ENCODE results near the gene YTHDF1. TPM values are rescaled to one million over a fixed set of nuclear protein-coding genes. Genes with fewer than 3 reads are reported as not detected.

The YTHDF1 gene
- total RNA-seq, 1 donor from 2014 or later: 32.6 TPM

DNA sequence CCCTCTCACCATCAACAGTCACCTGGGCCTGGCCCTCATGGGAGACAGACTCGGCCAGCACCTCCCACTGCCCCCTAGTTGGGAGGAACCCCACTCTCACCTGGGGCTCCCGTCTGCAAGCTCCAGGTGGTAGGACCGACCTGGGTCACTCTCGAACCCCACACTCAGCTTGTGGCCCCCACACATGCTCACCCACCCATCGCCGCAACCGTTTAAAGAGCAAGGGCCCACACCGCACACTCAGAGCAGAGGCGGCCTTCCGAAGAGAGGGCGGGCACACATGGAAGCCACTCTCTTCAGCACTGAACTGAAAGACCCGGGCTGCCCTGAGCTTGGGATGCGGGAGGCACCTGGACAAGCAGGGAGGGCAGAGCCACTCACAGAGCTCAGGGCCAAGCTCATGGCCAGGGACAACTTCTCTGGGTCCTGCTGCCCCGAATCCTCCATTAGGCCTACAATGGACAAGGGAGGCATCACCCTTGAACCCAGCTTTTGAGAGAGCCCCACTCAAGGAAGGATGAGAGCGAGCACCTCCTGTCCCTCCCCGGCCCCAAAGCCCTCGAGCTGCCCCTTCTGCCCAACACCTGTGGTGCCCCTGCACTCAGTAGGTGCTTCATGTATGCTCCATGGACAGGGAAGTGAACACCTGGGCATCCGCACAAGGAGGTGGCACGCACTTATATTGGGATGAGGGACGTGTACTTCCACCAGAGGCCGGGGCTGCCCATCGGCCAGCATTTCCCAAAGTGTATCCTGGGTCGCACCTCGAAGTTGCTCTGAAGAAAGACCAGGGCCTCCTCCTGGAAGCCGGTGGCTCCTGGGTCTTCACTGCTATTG is 50.4 kb downstream of the YTHDF1 start:
- DNase-seq: no peak
- no peaks in the 10 kb centered on the region for H3K36me3 Mint-ChIP-seq (ENCODE audit: low read depth)
- intact Hi-C loops (cut with micrococcal nuclease): no loop called here
- no peaks in the 10 kb centered on the region for H3K4me1 Mint-ChIP-seq
- no peak overlapping the region for H3K27ac Mint-ChIP-seq
- TF ChIP-seq, protein P1, sequence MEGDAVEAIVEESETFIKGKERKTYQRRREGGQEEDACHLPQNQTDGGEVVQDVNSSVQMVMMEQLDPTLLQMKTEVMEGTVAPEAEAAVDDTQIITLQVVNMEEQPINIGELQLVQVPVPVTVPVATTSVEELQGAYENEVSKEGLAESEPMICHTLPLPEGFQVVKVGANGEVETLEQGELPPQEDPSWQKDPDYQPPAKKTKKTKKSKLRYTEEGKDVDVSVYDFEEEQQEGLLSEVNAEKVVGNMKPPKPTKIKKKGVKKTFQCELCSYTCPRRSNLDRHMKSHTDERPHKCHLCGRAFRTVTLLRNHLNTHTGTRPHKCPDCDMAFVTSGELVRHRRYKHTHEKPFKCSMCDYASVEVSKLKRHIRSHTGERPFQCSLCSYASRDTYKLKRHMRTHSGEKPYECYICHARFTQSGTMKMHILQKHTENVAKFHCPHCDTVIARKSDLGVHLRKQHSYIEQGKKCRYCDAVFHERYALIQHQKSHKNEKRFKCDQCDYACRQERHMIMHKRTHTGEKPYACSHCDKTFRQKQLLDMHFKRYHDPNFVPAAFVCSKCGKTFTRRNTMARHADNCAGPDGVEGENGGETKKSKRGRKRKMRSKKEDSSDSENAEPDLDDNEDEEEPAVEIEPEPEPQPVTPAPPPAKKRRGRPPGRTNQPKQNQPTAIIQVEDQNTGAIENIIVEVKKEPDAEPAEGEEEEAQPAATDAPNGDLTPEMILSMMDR (IDR thresholded peaks at IDR 0.05): no peak
- POLR2A ChIA-PET: no interaction called here
- no peak for ATAC-seq (ENCODE audit: low read depth)
- H3K4me3 Mint-ChIP-seq: no peak overlapping the region
- peaks cover 14% of the 10 kb centered on the region for H3K27me3 Mint-ChIP-seq
- CTCF ChIA-PET: no interaction called here
- no peaks in the 10 kb centered on the region for H3K9me3 Mint-ChIP-seq

DNA sequence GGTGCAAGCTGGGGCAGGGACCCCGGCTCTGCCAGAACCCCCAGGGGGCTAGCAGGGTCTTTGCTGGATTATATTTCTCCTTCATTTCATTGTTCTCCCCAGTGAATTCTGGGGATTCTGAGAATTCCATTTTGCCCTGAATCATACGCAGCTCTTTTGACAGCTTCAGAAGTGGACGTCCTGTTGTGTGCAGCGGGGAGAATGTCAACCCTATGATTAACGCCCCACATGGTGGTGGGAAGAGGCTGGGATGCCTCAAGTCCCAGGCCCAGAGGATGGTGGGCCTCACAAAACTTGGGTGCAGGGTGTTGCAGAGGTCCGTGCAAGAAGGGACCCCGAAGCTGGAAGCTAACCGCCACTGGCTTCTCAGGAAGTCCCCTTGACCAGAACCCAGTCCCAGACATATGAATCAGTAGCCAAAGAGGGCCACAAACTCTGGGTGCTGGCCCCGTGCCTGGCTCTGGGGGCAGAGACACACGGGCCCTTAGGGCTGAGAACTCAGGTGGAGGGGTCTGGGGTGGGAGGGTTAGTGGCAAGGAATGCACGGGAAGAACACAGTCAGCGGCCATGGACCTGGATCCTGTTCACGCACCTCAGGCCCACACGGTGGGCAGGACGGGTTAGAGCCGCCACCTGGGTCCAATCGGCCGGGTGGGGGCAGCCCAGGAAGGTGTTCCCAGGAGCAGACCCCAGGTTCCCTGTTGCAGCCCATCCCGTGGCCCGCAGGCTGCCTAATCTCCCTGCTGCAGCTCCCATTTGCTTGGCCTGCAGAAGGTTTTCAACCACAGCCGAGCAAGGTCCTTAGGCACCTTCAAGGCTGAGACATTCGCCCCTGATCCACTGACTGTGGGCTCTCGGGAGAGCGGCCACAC is 51.2 kb downstream of the YTHDF1 start:
- ChIA-PET CTCF (no interaction called here), POLR2A (no interaction called here)
- Mint-ChIP-seq H3K27ac (no peak overlapping the region), H3K36me3 (ENCODE audit: low read depth) (no peaks in the 10 kb centered on the region), H3K9me3 (no peaks in the 10 kb centered on the region), H3K4me3 (no peak overlapping the region), H3K27me3 (peaks cover 11% of the 10 kb centered on the region), H3K4me1 (no peaks in the 10 kb centered on the region)
- DNase-seq (no peak), ATAC-seq (ENCODE audit: low read depth) (no peak)
- intact Hi-C loops (cut with micrococcal nuclease): no loop called here
- TF ChIP-seq, protein P1 (IDR thresholded peaks at IDR 0.05): no peak

DNA sequence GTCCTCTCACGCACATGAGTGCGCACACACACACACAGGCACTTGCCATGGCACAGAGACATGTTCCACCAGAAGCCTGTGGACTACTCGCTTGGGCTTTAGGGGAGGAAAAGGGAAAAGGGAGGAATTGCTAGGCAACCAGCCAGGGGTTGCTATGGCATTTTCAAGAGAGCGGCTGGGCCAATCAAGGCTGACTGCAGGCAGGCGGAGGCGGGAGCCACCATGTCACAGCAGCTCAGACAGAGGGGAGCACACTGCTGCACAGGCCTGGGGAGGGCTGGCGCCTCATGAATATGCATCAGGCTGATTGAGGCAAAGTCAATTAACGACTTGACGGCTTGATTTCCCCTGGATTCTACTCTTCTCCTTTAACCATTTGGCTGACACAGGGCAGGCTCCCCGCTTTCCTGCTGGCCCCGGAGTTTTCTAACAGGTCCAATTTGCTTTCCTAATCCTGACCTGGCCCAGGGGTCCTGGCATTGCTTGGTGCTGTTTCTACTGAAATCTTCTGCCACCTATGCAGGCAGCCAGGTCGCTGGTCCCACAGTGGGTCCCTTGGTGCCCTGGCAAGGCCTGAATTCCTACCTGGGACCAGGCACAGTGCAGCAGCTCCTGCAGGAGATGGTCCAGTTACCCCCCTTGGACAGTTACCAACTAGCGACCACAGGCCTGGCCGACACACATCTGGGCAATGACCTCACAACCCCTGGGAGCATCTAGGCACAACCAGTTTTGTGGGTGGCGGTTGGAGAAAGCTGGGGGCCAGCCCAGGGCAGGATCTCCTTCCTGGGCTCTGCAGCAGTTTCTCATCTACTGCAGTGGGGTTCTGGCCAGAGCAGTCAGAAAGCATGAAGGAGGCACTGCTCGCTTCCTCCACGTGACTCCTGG is 52.1 kb downstream of the YTHDF1 start:
- CTCF ChIA-PET: no interaction called here
- Mint-ChIP-seq H3K27me3 (peaks cover 7% of the 10 kb centered on the region), H3K4me1 (no peaks in the 10 kb centered on the region), H3K4me3 (no peak overlapping the region), H3K27ac (no peak overlapping the region), H3K9me3 (no peaks in the 10 kb centered on the region), H3K36me3 (ENCODE audit: low read depth) (no peaks in the 10 kb centered on the region)
- POLR2A ChIA-PET: no interaction called here
- DNase-seq (no peak), ATAC-seq (ENCODE audit: low read depth) (no peak)
- intact Hi-C loops (cut with micrococcal nuclease): no loop called here
- TF ChIP-seq, protein P1 (IDR thresholded peaks at IDR 0.05): no peak

DNA sequence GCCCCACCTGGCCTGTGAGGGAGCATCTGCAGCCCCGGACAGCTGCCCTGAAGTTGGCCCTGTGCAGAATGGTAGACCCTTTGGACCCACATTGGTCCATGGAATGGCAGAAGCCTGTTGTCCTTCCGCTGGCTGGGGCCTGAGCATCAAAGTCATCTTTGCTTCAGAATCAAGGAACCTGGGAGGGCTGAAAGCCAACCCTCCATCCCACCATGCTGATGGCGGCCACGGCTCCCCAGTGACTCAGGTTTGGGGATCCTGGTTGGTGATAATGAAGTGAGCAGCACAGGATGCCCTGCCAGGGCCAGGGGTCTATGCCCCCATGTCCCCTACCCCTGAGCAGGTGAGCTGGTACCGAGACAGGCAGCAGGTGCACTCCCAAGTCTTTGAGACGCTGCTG is 52.8 kb downstream of the YTHDF1 start:
- H3K4me3 Mint-ChIP-seq: no peak overlapping the region
- TF ChIP-seq, protein P1 (IDR thresholded peaks at IDR 0.05): no peak
- CTCF ChIA-PET: no interaction called here
- no peaks in the 10 kb centered on the region for H3K4me1 Mint-ChIP-seq
- POLR2A ChIA-PET: no interaction called here
- no peak for DNase-seq
- H3K27ac Mint-ChIP-seq: no peak overlapping the region
- no peaks in the 10 kb centered on the region for H3K9me3 Mint-ChIP-seq
- ATAC-seq (ENCODE audit: low read depth): no peak
- intact Hi-C loops (cut with micrococcal nuclease): no loop called here
- no peaks in the 10 kb centered on the region for H3K36me3 Mint-ChIP-seq (ENCODE audit: low read depth)
- peaks cover 7% of the 10 kb centered on the region for H3K27me3 Mint-ChIP-seq

All from activated B cell treated with CpG ODN at 0.5 μM for 24 hours (primary cell).